ENCODE results near the gene MAP3K7.
"Not testable (repeated sequence)": the region's sequence is repeated elsewhere in the genome, so short reads cannot be mapped to it uniquely, and the experiment has no call there.

MAP3K7 gene

GRCh38 chr6:90595854-90596253 lies 9.0 kb upstream of the MAP3K7 start:
- H3K27me3 Mint-ChIP-seq = peaks cover 53% of the 10 kb centered on the region
- no peaks in the 10 kb centered on the region for H3K36me3 Mint-ChIP-seq (ENCODE audit: low read depth)
- H3K4me1 Mint-ChIP-seq (ENCODE audit: low read depth) = no peaks in the 10 kb centered on the region
- H3K27ac Mint-ChIP-seq = no peak overlapping the region
- H3K9me3 Mint-ChIP-seq = no peaks in the 10 kb centered on the region
- H3K4me3 Mint-ChIP-seq = no peak overlapping the region

- Mint-ChIP-seq H3K27ac (peak overlapping the region; percentile 93), H3K27me3 (peaks cover 10% of the 10 kb centered on the region), H3K4me1 (ENCODE audit: low read depth) (peaks cover 50% of the 10 kb centered on the region), H3K36me3 (ENCODE audit: low read depth) (peaks cover 4% of the 10 kb centered on the region), H3K9me3 (no peaks in the 10 kb centered on the region), H3K4me3 (peak overlapping the region; percentile 97)
These were observed 381 bp downstream of the MAP3K7 start for GRCh38 chr6:90586546-90586835.

- H3K27ac Mint-ChIP-seq = peak overlapping the region; percentile 14
These were observed 2.1 kb downstream of the MAP3K7 start for GRCh38 chr6:90584636-90585255.

GRCh38 chr6:90583836-90584481 lies 2.9 kb downstream of the MAP3K7 start:
- Mint-ChIP-seq H3K27me3 (no peaks in the 10 kb centered on the region), H3K4me3 (peak overlapping the region; percentile 97), H3K36me3 (ENCODE audit: low read depth) (peaks cover 4% of the 10 kb centered on the region), H3K4me1 (ENCODE audit: low read depth) (peaks cover 56% of the 10 kb centered on the region), H3K27ac (peak overlapping the region; percentile 80), H3K9me3 (no peaks in the 10 kb centered on the region)

More at GRCh38 chr6:90584636-90585255, 2.1 kb downstream of the MAP3K7 start:
- Mint-ChIP-seq H3K4me1 (ENCODE audit: low read depth) (peaks cover 50% of the 10 kb centered on the region), H3K9me3 (no peaks in the 10 kb centered on the region), H3K27me3 (peaks cover 4% of the 10 kb centered on the region), H3K4me3 (peak overlapping the region; percentile 97), H3K36me3 (ENCODE audit: low read depth) (peaks cover 4% of the 10 kb centered on the region)

GRCh38 chr6:90583179-90583835 lies 3.6 kb downstream of the MAP3K7 start:
- peaks cover 56% of the 10 kb centered on the region for H3K4me1 Mint-ChIP-seq (ENCODE audit: low read depth)
- no peaks in the 10 kb centered on the region for H3K27me3 Mint-ChIP-seq
- H3K27ac Mint-ChIP-seq = peak overlapping the region; percentile 80
- peak overlapping the region; percentile 46 for H3K4me3 Mint-ChIP-seq
- H3K9me3 Mint-ChIP-seq = no peaks in the 10 kb centered on the region
- H3K36me3 Mint-ChIP-seq (ENCODE audit: low read depth) = peaks cover 4% of the 10 kb centered on the region

- no peak overlapping the region for H3K4me3 Mint-ChIP-seq
- H3K27me3 Mint-ChIP-seq = no peaks in the 10 kb centered on the region
- H3K9me3 Mint-ChIP-seq = no peaks in the 10 kb centered on the region
- peaks cover 44% of the 10 kb centered on the region for H3K4me1 Mint-ChIP-seq (ENCODE audit: low read depth)
- peaks cover 4% of the 10 kb centered on the region for H3K36me3 Mint-ChIP-seq (ENCODE audit: low read depth)
- H3K27ac Mint-ChIP-seq = no peak overlapping the region
These were observed 5.7 kb downstream of the MAP3K7 start for GRCh38 chr6:90581146-90581545.

GRCh38 chr6:90578894-90579549 lies 7.8 kb downstream of the MAP3K7 start:
- Mint-ChIP-seq H3K27me3 (no peaks in the 10 kb centered on the region), H3K9me3 (no peaks in the 10 kb centered on the region), H3K4me1 (ENCODE audit: low read depth) (peaks cover 28% of the 10 kb centered on the region), H3K4me3 (no peak overlapping the region), H3K27ac (peak overlapping the region; percentile 10), H3K36me3 (ENCODE audit: low read depth) (peaks cover 4% of the 10 kb centered on the region)

- peaks cover 13% of the 10 kb centered on the region for H3K36me3 Mint-ChIP-seq (ENCODE audit: low read depth)
- no peaks in the 10 kb centered on the region for H3K27me3 Mint-ChIP-seq
- peaks cover 7% of the 10 kb centered on the region for H3K4me1 Mint-ChIP-seq (ENCODE audit: low read depth)
- no peak overlapping the region for H3K27ac Mint-ChIP-seq
- H3K9me3 Mint-ChIP-seq = no peaks in the 10 kb centered on the region
- no peak overlapping the region for H3K4me3 Mint-ChIP-seq
These were observed 11.6 kb downstream of the MAP3K7 start for GRCh38 chr6:90575267-90575666.

GRCh38 chr6:90574610-90575009 lies 12.3 kb downstream of the MAP3K7 start:
- Mint-ChIP-seq H3K9me3 (no peaks in the 10 kb centered on the region), H3K4me3 (no peak overlapping the region), H3K4me1 (ENCODE audit: low read depth) (peaks cover 5% of the 10 kb centered on the region), H3K27ac (no peak overlapping the region), H3K27me3 (no peaks in the 10 kb centered on the region), H3K36me3 (ENCODE audit: low read depth) (peaks cover 20% of the 10 kb centered on the region)

GRCh38 chr6:90573624-90574023 lies 13.2 kb downstream of the MAP3K7 start:
- Mint-ChIP-seq H3K4me3 (no peak overlapping the region), H3K27me3 (no peaks in the 10 kb centered on the region), H3K9me3 (no peaks in the 10 kb centered on the region), H3K36me3 (ENCODE audit: low read depth) (peaks cover 29% of the 10 kb centered on the region), H3K27ac (no peak overlapping the region), H3K4me1 (ENCODE audit: low read depth) (no peaks in the 10 kb centered on the region)

GRCh38 chr6:90572856-90573255 lies 14.0 kb downstream of the MAP3K7 start:
- Mint-ChIP-seq H3K9me3 (no peaks in the 10 kb centered on the region), H3K36me3 (ENCODE audit: low read depth) (peaks cover 37% of the 10 kb centered on the region), H3K27ac (no peak overlapping the region), H3K4me1 (ENCODE audit: low read depth) (no peaks in the 10 kb centered on the region), H3K4me3 (no peak overlapping the region), H3K27me3 (no peaks in the 10 kb centered on the region)

- Mint-ChIP-seq H3K36me3 (ENCODE audit: low read depth) (peaks cover 68% of the 10 kb centered on the region), H3K4me1 (ENCODE audit: low read depth) (peaks cover 9% of the 10 kb centered on the region), H3K27ac (no peak overlapping the region), H3K4me3 (no peak overlapping the region), H3K27me3 (no peaks in the 10 kb centered on the region), H3K9me3 (no peaks in the 10 kb centered on the region)
These were observed 17.6 kb downstream of the MAP3K7 start for GRCh38 chr6:90569223-90569622.

GRCh38 chr6:90567682-90568081 lies 19.2 kb downstream of the MAP3K7 start:
- H3K4me3 Mint-ChIP-seq, H3K27ac Mint-ChIP-seq, H3K9me3 Mint-ChIP-seq, H3K27me3 Mint-ChIP-seq: not testable (repeated sequence)
- peaks cover 83% of the 10 kb centered on the region for H3K36me3 Mint-ChIP-seq (ENCODE audit: low read depth)
- H3K4me1 Mint-ChIP-seq (ENCODE audit: low read depth) = peaks cover 24% of the 10 kb centered on the region

- not testable (repeated sequence) for H3K9me3 Mint-ChIP-seq, H3K4me3 Mint-ChIP-seq, H3K27ac Mint-ChIP-seq, H3K27me3 Mint-ChIP-seq
- H3K36me3 Mint-ChIP-seq (ENCODE audit: low read depth) = peaks cover 73% of the 10 kb centered on the region
- peaks cover 32% of the 10 kb centered on the region for H3K4me1 Mint-ChIP-seq (ENCODE audit: low read depth)
These were observed 24.5 kb downstream of the MAP3K7 start for GRCh38 chr6:90562341-90562740.

- Mint-ChIP-seq H3K4me3 (no peak overlapping the region), H3K9me3 (no peaks in the 10 kb centered on the region), H3K36me3 (ENCODE audit: low read depth) (peaks cover 67% of the 10 kb centered on the region), H3K27me3 (no peaks in the 10 kb centered on the region), H3K4me1 (ENCODE audit: low read depth) (peaks cover 27% of the 10 kb centered on the region), H3K27ac (no peak overlapping the region)
These were observed 26.9 kb downstream of the MAP3K7 start for GRCh38 chr6:90559931-90560330.
